ENCODE data around the gene SCUBE2.

- TF ChIP-seq EZH2 (IDR thresholded peaks at IDR 0.05; ENCODE audit: insufficient read depth, low read length) = no peak
- TF ChIP-seq CTCF (IDR thresholded peaks at IDR 0.05; ENCODE audit: insufficient read depth, low read depth, low read length) = no peak
These were observed 43.4 kb downstream of the SCUBE2 start for GRCh38 chr11:9047964-9048523.
